ENCODE results near the gene S1PR3. TPM values are rescaled to one million over a fixed set of nuclear protein-coding genes. Genes with fewer than 3 reads are reported as not detected.

Gene S1PR3
- total RNA-seq, 1 donor from 2014 or later: 4.5 TPM

DNA sequence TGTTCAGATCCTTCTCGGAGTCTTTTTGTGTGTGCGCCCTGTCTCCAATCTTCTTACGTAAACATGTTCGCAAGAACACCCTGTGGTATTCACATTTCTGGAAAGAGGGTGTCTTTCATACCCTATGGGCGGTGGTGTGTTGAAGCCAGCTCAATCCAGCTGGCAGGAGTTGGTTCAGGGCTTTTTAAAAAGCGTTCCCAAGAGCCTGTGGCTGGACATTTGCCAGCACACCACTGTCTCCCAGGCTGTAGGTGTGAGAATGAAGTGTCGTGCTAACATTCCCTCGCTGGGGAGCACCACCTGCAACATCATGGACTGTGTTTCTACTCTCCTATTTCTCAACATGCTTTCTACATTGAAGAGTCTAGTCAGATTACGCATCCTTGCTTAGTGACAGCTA is 51.7 kb downstream of the S1PR3 start:
- Mint-ChIP-seq H3K36me3 (ENCODE audit: low read depth) (no peaks in the 10 kb centered on the region), H3K4me3 (ENCODE audit: unreplicated experiment) (no peak overlapping the region), H3K4me1 (ENCODE audit: low read depth) (peaks cover 7% of the 10 kb centered on the region), H3K27ac (ENCODE audit: unreplicated experiment) (no peak overlapping the region), H3K27me3 (ENCODE audit: low read depth) (peaks cover 3% of the 10 kb centered on the region), H3K9me3 (ENCODE audit: low read depth) (no peaks in the 10 kb centered on the region)
- TF ChIP-seq, protein P1, sequence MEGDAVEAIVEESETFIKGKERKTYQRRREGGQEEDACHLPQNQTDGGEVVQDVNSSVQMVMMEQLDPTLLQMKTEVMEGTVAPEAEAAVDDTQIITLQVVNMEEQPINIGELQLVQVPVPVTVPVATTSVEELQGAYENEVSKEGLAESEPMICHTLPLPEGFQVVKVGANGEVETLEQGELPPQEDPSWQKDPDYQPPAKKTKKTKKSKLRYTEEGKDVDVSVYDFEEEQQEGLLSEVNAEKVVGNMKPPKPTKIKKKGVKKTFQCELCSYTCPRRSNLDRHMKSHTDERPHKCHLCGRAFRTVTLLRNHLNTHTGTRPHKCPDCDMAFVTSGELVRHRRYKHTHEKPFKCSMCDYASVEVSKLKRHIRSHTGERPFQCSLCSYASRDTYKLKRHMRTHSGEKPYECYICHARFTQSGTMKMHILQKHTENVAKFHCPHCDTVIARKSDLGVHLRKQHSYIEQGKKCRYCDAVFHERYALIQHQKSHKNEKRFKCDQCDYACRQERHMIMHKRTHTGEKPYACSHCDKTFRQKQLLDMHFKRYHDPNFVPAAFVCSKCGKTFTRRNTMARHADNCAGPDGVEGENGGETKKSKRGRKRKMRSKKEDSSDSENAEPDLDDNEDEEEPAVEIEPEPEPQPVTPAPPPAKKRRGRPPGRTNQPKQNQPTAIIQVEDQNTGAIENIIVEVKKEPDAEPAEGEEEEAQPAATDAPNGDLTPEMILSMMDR (IDR thresholded peaks at IDR 0.05): no peak
- DNase-seq (ENCODE audit: low spot score): no peak

DNA sequence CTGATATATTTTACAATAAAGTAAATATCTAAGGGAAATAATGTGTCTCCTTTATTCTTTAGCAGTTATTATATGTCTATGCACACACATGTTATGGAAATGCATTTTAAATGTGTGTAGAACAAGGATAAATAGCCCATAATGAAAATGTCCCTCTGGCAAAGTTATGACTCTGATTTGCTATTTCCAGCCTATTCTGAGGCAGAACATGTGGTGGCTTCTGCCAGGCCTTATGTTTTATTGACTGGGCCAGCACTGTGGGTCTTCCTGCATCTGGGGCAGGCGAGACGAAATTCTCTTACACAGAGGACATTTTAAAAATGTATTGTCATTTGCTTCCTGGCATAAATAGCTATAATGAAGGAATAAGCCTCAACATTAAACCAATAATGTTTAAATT is 52.8 kb downstream of the S1PR3 start:
- Mint-ChIP-seq H3K4me1 (ENCODE audit: low read depth) (peaks cover 7% of the 10 kb centered on the region), H3K27ac (ENCODE audit: unreplicated experiment) (no peak overlapping the region), H3K36me3 (ENCODE audit: low read depth) (no peaks in the 10 kb centered on the region), H3K27me3 (ENCODE audit: low read depth) (peaks cover 3% of the 10 kb centered on the region), H3K4me3 (ENCODE audit: unreplicated experiment) (no peak overlapping the region), H3K9me3 (ENCODE audit: low read depth) (no peaks in the 10 kb centered on the region)
- DNase-seq (ENCODE audit: low spot score): no peak
- TF ChIP-seq, protein P1 (IDR thresholded peaks at IDR 0.05): no peak

DNA sequence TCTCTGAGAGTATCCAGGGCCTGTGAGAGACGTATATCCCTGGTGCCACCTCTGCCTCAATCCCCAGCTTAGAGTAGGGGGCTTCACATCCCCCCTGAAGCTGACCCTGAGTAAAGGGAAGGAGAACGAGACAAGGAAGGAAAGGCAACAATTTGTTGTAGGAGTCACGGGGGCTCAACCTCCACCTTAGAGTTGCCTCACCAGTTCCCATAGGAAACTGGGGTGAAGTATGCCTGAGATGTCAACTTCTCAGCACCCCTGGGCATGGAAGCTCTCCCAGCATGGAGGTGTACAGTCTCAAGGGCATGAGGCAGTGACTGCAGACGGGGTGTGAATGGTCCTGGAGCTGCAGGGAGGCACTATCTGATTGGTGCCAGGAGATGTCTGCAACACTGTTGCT is 53.6 kb downstream of the S1PR3 start:
- peaks cover 3% of the 10 kb centered on the region for H3K27me3 Mint-ChIP-seq (ENCODE audit: low read depth)
- peaks cover 7% of the 10 kb centered on the region for H3K4me1 Mint-ChIP-seq (ENCODE audit: low read depth)
- TF ChIP-seq, protein P1 (IDR thresholded peaks at IDR 0.05): no peak
- DNase-seq (ENCODE audit: low spot score): no peak
- no peak overlapping the region for H3K27ac Mint-ChIP-seq (ENCODE audit: unreplicated experiment)
- H3K4me3 Mint-ChIP-seq (ENCODE audit: unreplicated experiment): no peak overlapping the region
- no peaks in the 10 kb centered on the region for H3K36me3 Mint-ChIP-seq (ENCODE audit: low read depth)
- H3K9me3 Mint-ChIP-seq (ENCODE audit: low read depth): no peaks in the 10 kb centered on the region

DNA sequence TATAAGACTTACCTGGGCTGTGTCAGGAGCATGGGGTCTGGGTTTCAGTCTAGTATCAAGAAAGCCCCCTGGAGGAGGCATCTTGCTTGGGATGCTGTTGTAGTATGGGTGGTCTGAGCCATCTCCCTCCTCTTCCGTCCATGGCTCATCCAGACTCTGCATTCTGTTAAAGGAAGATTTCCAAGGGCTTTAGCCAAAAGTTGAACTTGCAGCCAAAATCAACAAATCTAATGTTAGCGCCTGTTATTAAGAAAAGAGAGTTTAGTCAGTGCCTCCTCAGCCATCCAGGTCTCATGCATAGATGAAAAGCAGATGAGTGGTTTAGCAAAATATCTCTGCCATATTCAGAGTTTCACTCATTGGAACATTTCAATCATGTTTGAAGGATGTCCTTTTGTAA is 55.6 kb downstream of the S1PR3 start:
- Mint-ChIP-seq H3K4me3 (ENCODE audit: unreplicated experiment) (no peak overlapping the region), H3K27ac (ENCODE audit: unreplicated experiment) (no peak overlapping the region), H3K27me3 (ENCODE audit: low read depth) (no peaks in the 10 kb centered on the region), H3K9me3 (ENCODE audit: low read depth) (no peaks in the 10 kb centered on the region), H3K4me1 (ENCODE audit: low read depth) (peaks cover 7% of the 10 kb centered on the region), H3K36me3 (ENCODE audit: low read depth) (no peaks in the 10 kb centered on the region)
- DNase-seq (ENCODE audit: low spot score): no peak
- TF ChIP-seq, protein P1 (IDR thresholded peaks at IDR 0.05): no peak

DNA sequence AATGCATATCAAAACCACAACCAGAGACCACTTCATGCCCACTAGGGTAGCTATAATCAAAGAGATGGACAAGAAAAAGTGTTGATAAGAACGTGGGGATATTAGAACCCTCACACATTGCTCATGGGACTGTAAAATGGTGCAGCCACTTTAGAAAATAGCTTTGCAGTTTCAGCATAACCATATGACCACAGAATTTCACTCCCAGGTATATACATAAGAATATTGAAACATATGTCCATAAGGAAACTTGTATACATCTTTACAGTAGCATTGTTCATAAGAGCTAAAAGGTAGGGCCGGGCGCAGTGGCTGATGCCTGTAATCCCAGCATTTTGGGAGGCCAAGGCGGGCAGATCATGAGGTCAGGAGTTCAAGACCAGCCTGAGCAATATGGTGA is 56.4 kb downstream of the S1PR3 start:
- no peaks in the 10 kb centered on the region for H3K27me3 Mint-ChIP-seq (ENCODE audit: low read depth)
- no peaks in the 10 kb centered on the region for H3K9me3 Mint-ChIP-seq (ENCODE audit: low read depth)
- no peak overlapping the region for H3K27ac Mint-ChIP-seq (ENCODE audit: unreplicated experiment)
- no peak for DNase-seq (ENCODE audit: low spot score)
- no peak overlapping the region for H3K4me3 Mint-ChIP-seq (ENCODE audit: unreplicated experiment)
- TF ChIP-seq, protein P1 (IDR thresholded peaks at IDR 0.05): no peak
- no peaks in the 10 kb centered on the region for H3K36me3 Mint-ChIP-seq (ENCODE audit: low read depth)
- peaks cover 7% of the 10 kb centered on the region for H3K4me1 Mint-ChIP-seq (ENCODE audit: low read depth)

Data from chondrocyte (in vitro differentiated cells).